GM12891 (cell line): ENCODE measurements around the gene PRRC1.
"Not testable (repeated sequence)": the region's sequence is repeated elsewhere in the genome, so short reads cannot be mapped to it uniquely, and the experiment has no call there.

Source experiments
- PAX5 ChIP-seq: IDR thresholded peaks from 2 replicates; pipeline ENCODE4 v1.6.1; 2011; ENCODE audit warnings: low read length, moderate library complexity, mild to moderate bottlenecking; ENCODE audit not compliant: insufficient read depth, severe bottlenecking
- POLR2A ChIP-seq: IDR thresholded peaks from 2 replicates; pipeline ENCODE4 v1.6.1; 2011; ENCODE audit warnings: low read depth, low read length, control low read depth
- POLR2AphosphoS5 ChIP-seq: IDR thresholded peaks from 2 replicates; pipeline ENCODE4 v1.6.1; 2011; ENCODE audit warnings: low read depth, low read length, control low read depth
- POU2F2 ChIP-seq: IDR thresholded peaks from 2 replicates; pipeline ENCODE4 v1.6.1; 2011; ENCODE audit warnings: low read depth, mild to moderate bottlenecking, control low read depth, low read length, moderate library complexity
- SPI1 ChIP-seq: IDR thresholded peaks from 2 replicates; pipeline ENCODE4 v1.6.1; 2011; ENCODE audit warnings: low read depth, low read length, control low read depth
- TAF1 ChIP-seq: IDR thresholded peaks from 2 replicates; pipeline ENCODE4 v1.6.1; 2011; ENCODE audit warnings: low read depth, low read length, control low read depth

DNA sequence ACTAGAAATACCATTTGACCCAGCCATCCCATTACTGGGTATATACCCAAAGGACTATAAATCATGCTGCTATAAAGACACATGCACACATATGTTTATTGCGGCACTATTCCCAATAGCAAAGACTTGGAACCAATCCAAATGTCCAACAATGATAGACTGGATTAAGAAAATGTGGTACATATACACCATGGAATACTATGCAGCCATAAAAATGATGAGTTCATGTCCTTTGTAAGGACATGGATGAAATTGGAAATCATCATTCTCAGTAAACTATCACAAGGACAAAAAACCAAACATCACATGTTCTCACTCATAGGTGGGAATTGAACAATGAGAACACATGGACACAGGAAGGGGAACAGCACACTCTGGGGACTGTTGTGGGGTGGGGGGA is 27.8 kb downstream of the PRRC1 start:
- TF ChIP-seq POLR2A, POLR2AphosphoS5, TAF1, POU2F2, SPI1, PAX5: not testable (repeated sequence)
